COLO829 (cell line): Measurements from ENCODE around the gene PSMB10.

ENCODE experiments used
- DNase-seq: peaks from one replicate; pipeline ENCODE4 v3.0.0; 2012; ENCODE audit warnings: low spot score

Gene PSMB10

GRCh38 chr16:67892375-67892774 lies 44.3 kb downstream of the PSMB10 start:
- DNase-seq = no peak

- DNase-seq = no peak
Measured at GRCh38 chr16:67888331-67888730, 48.3 kb downstream of the PSMB10 start.

- no peak for DNase-seq
Measured at GRCh38 chr16:67886387-67886786, 50.3 kb downstream of the PSMB10 start.

- no peak for DNase-seq
Measured at GRCh38 chr16:67885976-67886375, 50.7 kb downstream of the PSMB10 start.

- DNase-seq = no peak
Measured at GRCh38 chr16:67885545-67885944, 51.1 kb downstream of the PSMB10 start.

- no peak for DNase-seq
Measured at GRCh38 chr16:67884684-67885083, 52.0 kb downstream of the PSMB10 start, which contains the start of gene NRN1L. Gene NRN1L (plus strand): TSS chr16:67884885. CDS start chr16:67884904, 19 bp downstream.
